BLaER1 treated with 17β-estradiol and CSF1 and Interleukin-3, amounts not matched to agents 10 nM and 100 nM (cell line): ENCODE data around the gene GALNT2.

ENCODE experiments used
- H3K27ac ChIP-seq, 11 experiments: shearing (Covaris generic); formaldehyde crosslinking; 2 replicates each; pipeline ENCODE4 v1.8.1; 2022
- H3K27me3 ChIP-seq, 11 experiments: shearing (Covaris generic); formaldehyde crosslinking; 2 replicates each; pipeline ENCODE4 v1.8.1; 2022
- H3K36me3 ChIP-seq, 11 experiments: shearing (Covaris generic); formaldehyde crosslinking; 2 replicates each; pipeline ENCODE4 v1.8.1; 2022
- H3K4me1 ChIP-seq, 10 experiments: shearing (Covaris generic); formaldehyde crosslinking; 2 replicates each; pipeline ENCODE4 v1.8.1; 2022
- H3K4me2 ChIP-seq, 11 experiments: shearing (Covaris generic); formaldehyde crosslinking; 2 replicates each; pipeline ENCODE4 v1.8.1; 2022
- H3K4me3 ChIP-seq, 10 experiments: shearing (Covaris generic); formaldehyde crosslinking; 2 replicates each; pipeline ENCODE4 v1.8.1; 2022
- H3K9ac ChIP-seq, 11 experiments: shearing (Covaris generic); formaldehyde crosslinking; 2 replicates each; pipeline ENCODE4 v1.8.1; 2022
- H3K9me3 ChIP-seq, 11 experiments: shearing (Covaris generic); formaldehyde crosslinking; replicated peaks in 1 of 11; 2 replicates each; pipeline ENCODE4 v1.8.1; 2022
- H4K20me1 ChIP-seq, 11 experiments: shearing (Covaris generic); formaldehyde crosslinking; 2 replicates each; pipeline ENCODE4 v1.8.1; 2022
- Cebpa-rat ChIP-seq, 11 experiments: shearing (Covaris generic); IDR thresholded peaks; 2 replicates each; pipeline ENCODE4 v1.8.1; 2022

GALNT2 gene

GRCh38 chr1:230163719-230164118 lies 96.7 kb downstream of the GALNT2 start:
- Histone ChIP-seq H3K27ac (peak overlapping the region in 1 of 11 experiments; percentile 32; a peak in 1 of 22 replicates), H3K4me2 (0 out of 22 replicates have a peak overlapping the region, but pooled peaks of 1 of the 11 experiments have one; percentile 11), H3K4me3 (no peak overlapping the region), H3K27me3 (no peaks in the 10 kb centered on the region), H3K9ac (no peak overlapping the region), H3K9me3 (peaks cover 0 to 4% (median 0%) of the 10 kb centered on the region in 11 experiments; a peak in 2 of 22 replicates), H3K4me1 (peaks cover 32 to 92% (median 64%) of the 10 kb centered on the region in 10 experiments), H4K20me1 (peaks cover 0 to 99% (median 46%) of the 10 kb centered on the region in 11 experiments; a peak in 16 of 22 replicates), H3K36me3 (peaks cover 0 to 78% (median 15%) of the 10 kb centered on the region in 11 experiments; a peak in 14 of 22 replicates)
- TF ChIP-seq Cebpa-rat (IDR thresholded peaks at IDR 0.05) = no peak

- Histone ChIP-seq H3K27ac (peak overlapping the region in 1 of 11 experiments; percentile 16; a peak in 1 of 22 replicates), H3K27me3 (no peaks in the 10 kb centered on the region), H3K4me1 (peaks cover 44 to 92% (median 64%) of the 10 kb centered on the region in 10 experiments), H3K36me3 (peaks cover 0 to 66% (median 12%) of the 10 kb centered on the region in 11 experiments; a peak in 13 of 22 replicates), H3K4me3 (no peak overlapping the region), H3K9me3 (peaks cover 0 to 4% (median 0%) of the 10 kb centered on the region in 11 experiments; a peak in 2 of 22 replicates), H3K4me2 (peak overlapping the region in 5 of 11 experiments; percentile 23 to 86 (median 81); a peak in 6 of 22 replicates), H4K20me1 (peaks cover 0 to 99% (median 36%) of the 10 kb centered on the region in 11 experiments; a peak in 14 of 22 replicates), H3K9ac (no peak overlapping the region)
- TF ChIP-seq Cebpa-rat (IDR thresholded peaks at IDR 0.05) = no peak
Observed at GRCh38 chr1:230165536-230165935, 98.5 kb downstream of the GALNT2 start.

- Histone ChIP-seq H3K9me3 (peaks cover 0 to 4% (median 0%) of the 10 kb centered on the region in 11 experiments; a peak in 2 of 22 replicates), H3K4me3 (no peak overlapping the region), H3K27ac (peak overlapping the region in 1 of 11 experiments; percentile 27; a peak in 1 of 22 replicates)
Observed at GRCh38 chr1:230166366-230167132, 99.5 kb downstream of the GALNT2 start.

GRCh38 chr1:230167419-230167852 lies 100.4 kb downstream of the GALNT2 start:
- Histone ChIP-seq H3K9ac (no peak overlapping the region), H3K27ac (no peak overlapping the region), H3K4me1 (peaks cover 39 to 92% (median 71%) of the 10 kb centered on the region in 10 experiments), H3K36me3 (peaks cover 0 to 67% (median 4%) of the 10 kb centered on the region in 11 experiments; a peak in 11 of 22 replicates), H4K20me1 (peaks cover 0 to 99% (median 34%) of the 10 kb centered on the region in 11 experiments; a peak in 14 of 22 replicates), H3K27me3 (no peaks in the 10 kb centered on the region), H3K9me3 (peaks cover 0 to 4% (median 0%) of the 10 kb centered on the region in 11 experiments; a peak in 2 of 22 replicates), H3K4me3 (no peak overlapping the region), H3K4me2 (peak overlapping the region; percentile 48 to 86 (median 80); a peak in 20 of 22 replicates)
- no peak for TF ChIP-seq Cebpa-rat (IDR thresholded peaks at IDR 0.05)

More at GRCh38 chr1:230166366-230167132, 99.5 kb downstream of the GALNT2 start:
- Histone ChIP-seq H3K4me1 (peaks cover 39 to 92% (median 62%) of the 10 kb centered on the region in 10 experiments), H3K4me2 (peak overlapping the region in 7 of 11 experiments; percentile 68 to 86 (median 81); a peak in 12 of 22 replicates), H3K36me3 (peaks cover 0 to 67% (median 6%) of the 10 kb centered on the region in 11 experiments; a peak in 12 of 22 replicates), H4K20me1 (peaks cover 0 to 99% (median 30%) of the 10 kb centered on the region in 11 experiments; a peak in 14 of 22 replicates), H3K27me3 (no peaks in the 10 kb centered on the region), H3K9ac (0 out of 22 replicates have a peak overlapping the region, but pooled peaks of 1 of the 11 experiments have one; percentile 8)
- no peak for TF ChIP-seq Cebpa-rat (IDR thresholded peaks at IDR 0.05)

DNA sequence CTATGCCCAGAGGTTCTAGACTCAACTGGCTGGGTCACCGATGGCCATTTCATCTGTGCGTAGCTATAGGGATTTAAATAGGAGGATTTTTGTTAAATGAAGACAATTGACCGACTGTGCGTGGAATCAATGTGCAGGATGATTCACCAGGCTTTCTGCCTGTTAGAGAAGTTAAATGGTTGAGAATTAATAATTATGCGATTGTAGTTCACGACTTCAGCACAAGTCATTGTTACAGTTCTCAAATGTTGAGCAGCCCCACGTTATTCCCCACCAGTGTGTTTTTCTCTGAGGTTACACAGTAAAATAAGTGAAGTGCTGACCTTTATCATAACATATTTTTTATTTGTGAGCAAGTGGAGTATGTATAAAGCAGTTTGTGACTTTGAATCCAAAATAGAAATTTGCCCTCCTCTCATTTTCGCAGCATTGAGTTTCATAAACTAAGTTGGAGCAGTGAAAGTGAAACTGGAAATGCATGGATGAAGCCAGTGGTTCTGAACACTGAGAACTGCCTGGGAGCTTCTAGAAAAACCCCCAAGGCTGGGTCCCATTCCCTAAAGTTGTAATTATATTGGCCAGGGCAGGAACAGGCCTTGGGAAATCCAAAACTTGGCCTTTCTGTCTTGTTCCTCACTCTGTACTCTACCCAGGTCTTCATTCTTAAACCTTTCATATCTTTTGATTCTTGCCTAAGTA lies 102.6 kb downstream of the GALNT2 start:
- H3K4me3 ChIP-seq = peak overlapping the region; percentile 37 to 57 (median 41); a peak in 17 of 20 replicates
- H3K4me2 ChIP-seq = peak overlapping the region; percentile 74 to 94 (median 85)
- H3K27me3 ChIP-seq = no peaks in the 10 kb centered on the region

GRCh38 chr1:230170153-230170547 lies 103.1 kb downstream of the GALNT2 start:
- Histone ChIP-seq H3K27ac (peak overlapping the region in 10 of 11 experiments; percentile 3 to 64 (median 50); a peak in 15 of 22 replicates), H3K9me3 (peaks cover 0 to 4% (median 0%) of the 10 kb centered on the region in 11 experiments; a peak in 2 of 22 replicates), H3K27me3 (no peaks in the 10 kb centered on the region), H4K20me1 (peaks cover 0 to 99% (median 44%) of the 10 kb centered on the region in 11 experiments; a peak in 14 of 22 replicates), H3K36me3 (peaks cover 0 to 60% (median 5%) of the 10 kb centered on the region in 11 experiments; a peak in 9 of 22 replicates), H3K4me2 (peak overlapping the region; percentile 74 to 94 (median 85)), H3K4me1 (peaks cover 45 to 100% (median 95%) of the 10 kb centered on the region in 10 experiments), H3K4me3 (peak overlapping the region; percentile 37 to 57 (median 41); a peak in 9 of 20 replicates), H3K9ac (peak overlapping the region; percentile 44 to 66 (median 50); a peak in 16 of 22 replicates)
- TF ChIP-seq Cebpa-rat (IDR thresholded peaks at IDR 0.05) = no peak

More for the DNA sequence above, 102.6 kb downstream of the GALNT2 start:
- Histone ChIP-seq H3K4me1 (peaks cover 40 to 98% (median 90%) of the 10 kb centered on the region in 10 experiments), H3K27ac (peak overlapping the region in 10 of 11 experiments; percentile 3 to 64 (median 50); a peak in 19 of 22 replicates), H3K36me3 (peaks cover 0 to 64% (median 5%) of the 10 kb centered on the region in 11 experiments; a peak in 10 of 22 replicates), H4K20me1 (peaks cover 0 to 99% (median 46%) of the 10 kb centered on the region in 11 experiments; a peak in 14 of 22 replicates), H3K9me3 (peaks cover 0 to 4% (median 0%) of the 10 kb centered on the region in 11 experiments; a peak in 2 of 22 replicates), H3K9ac (peak overlapping the region; percentile 44 to 66 (median 50); a peak in 20 of 22 replicates)
- TF ChIP-seq Cebpa-rat (IDR thresholded peaks at IDR 0.05) = no peak

DNA sequence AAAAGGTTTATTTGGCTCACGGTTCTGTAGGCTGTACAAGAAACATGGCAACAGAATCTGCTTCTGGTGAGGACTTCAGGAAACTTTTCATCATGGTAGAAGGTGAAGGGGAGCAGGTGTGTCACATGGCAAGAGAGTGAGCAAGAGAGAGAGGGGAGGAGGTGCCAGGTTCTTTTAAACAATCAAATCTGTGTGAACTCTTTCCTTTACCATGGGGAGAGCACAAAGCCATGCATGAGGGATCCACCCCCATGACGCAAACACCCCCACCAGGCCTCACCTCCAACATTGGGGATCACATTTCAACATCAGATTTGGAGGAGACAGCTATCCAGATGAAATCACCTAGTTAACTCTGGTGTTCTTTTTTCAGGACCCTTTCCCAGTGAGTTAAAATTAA lies 103.6 kb downstream of the GALNT2 start:
- Histone ChIP-seq H3K27me3 (no peaks in the 10 kb centered on the region), H3K9me3 (peaks cover 0 to 4% (median 0%) of the 10 kb centered on the region in 11 experiments; a peak in 2 of 22 replicates), H3K9ac (no peak overlapping the region), H3K4me2 (peak overlapping the region; percentile 74 to 94 (median 85); a peak in 19 of 22 replicates), H3K27ac (peak overlapping the region in 3 of 11 experiments; percentile 15 to 63 (median 62); a peak in 4 of 22 replicates), H3K36me3 (peaks cover 0 to 57% (median 5%) of the 10 kb centered on the region in 11 experiments; a peak in 9 of 22 replicates), H4K20me1 (peaks cover 0 to 98% (median 43%) of the 10 kb centered on the region in 11 experiments; a peak in 14 of 22 replicates), H3K4me3 (no peak overlapping the region), H3K4me1 (peaks cover 47 to 100% (median 96%) of the 10 kb centered on the region in 10 experiments)
- TF ChIP-seq Cebpa-rat (IDR thresholded peaks at IDR 0.05) = no peak
